Fibroblast of the conjunctiva (primary cell): Measurements from ENCODE around the gene IFT80.
"Not testable (repeated sequence)": the region's sequence is repeated elsewhere in the genome, so short reads cannot be mapped to it uniquely, and the experiment has no call there.

Experiments used
- DNase-seq: peaks from one replicate; pipeline ENCODE4 v3.0.0-alpha.2; 2010; ENCODE audit warnings: low read depth

Gene IFT80

GRCh38 chr3:160260587-160261270 is 138.3 kb downstream of the IFT80 start:
- DNase-seq, result peak; percentile 17

- DNase-seq, result peak; percentile 26
Observed at GRCh38 chr3:160259589-160259988, 139.4 kb downstream of the IFT80 start.

GRCh38 chr3:160257606-160258005 is 141.4 kb downstream of the IFT80 start:
- DNase-seq, result no peak

GRCh38 chr3:160253298-160253697 is 145.7 kb downstream of the IFT80 start:
- no peak for DNase-seq

GRCh38 chr3:160247766-160248165 is 151.3 kb downstream of the IFT80 start:
- no peak for DNase-seq

- no peak for DNase-seq
Observed at GRCh38 chr3:160245261-160245800, 153.7 kb downstream of the IFT80 start.

- not testable (repeated sequence) for DNase-seq
Observed at GRCh38 chr3:160240719-160241118, 158.3 kb downstream of the IFT80 start.

GRCh38 chr3:160232014-160232413 is 167.0 kb downstream of the IFT80 start:
- no peak for DNase-seq

- DNase-seq, result no peak
Observed at GRCh38 chr3:160227419-160227818, 171.6 kb downstream of the IFT80 start.

- no peak for DNase-seq
Observed at GRCh38 chr3:160226026-160226907, 172.8 kb downstream of the IFT80 start.

GRCh38 chr3:160225176-160226025 is 173.6 kb downstream of the IFT80 start, which contains the start of gene C3orf80:
Gene C3orf80, plus strand, starts transcription at chr3:160225422. Its CDS starts 214 bp downstream, at chr3:160225636.
- DNase-seq, result no peak

GRCh38 chr3:160224811-160225175 is 174.2 kb downstream of the IFT80 start:
- no peak for DNase-seq

GRCh38 chr3:160224256-160224655 is 174.8 kb downstream of the IFT80 start:
- DNase-seq, result no peak

GRCh38 chr3:160221019-160221418 is 178.0 kb downstream of the IFT80 start:
- DNase-seq, result no peak

- no peak for DNase-seq
Observed at GRCh38 chr3:160220038-160220437, 179.0 kb downstream of the IFT80 start.

- DNase-seq, result no peak
Observed at GRCh38 chr3:160218136-160218535, 180.9 kb downstream of the IFT80 start.

GRCh38 chr3:160217675-160218074 is 181.3 kb downstream of the IFT80 start:
- DNase-seq, result no peak

GRCh38 chr3:160213191-160213590 is 185.8 kb downstream of the IFT80 start:
- DNase-seq, result no peak

- peak; percentile 54 for DNase-seq
Observed at GRCh38 chr3:160210799-160211221, 188.2 kb downstream of the IFT80 start.

GRCh38 chr3:160210341-160210740 is 188.7 kb downstream of the IFT80 start:
- no peak for DNase-seq
